RWPE1 (cell line): ENCODE data around the gene SCYGR7.

Source experiments
- CTCF ChIA-PET: fragments of 350-600 bp; sonication (Branson Sonifier 250); formaldehyde crosslinking; extraction: SDS; loops from one replicate; lab custom pipeline; 2021; lab: Yijun Ruan, JAX
- POLR2A ChIA-PET: fragments of 400-600 bp; formaldehyde crosslinking; extraction: SDS; loops from one replicate; lab custom pipeline; 2020; ENCODE audit warnings: antibody characterized with exemption; ENCODE audit not compliant: low non-redundant PET; lab: Yijun Ruan, JAX
- DNase-seq: peaks from one replicate; pipeline ENCODE4 v3.0.0; 2012; ENCODE audit warnings: low spot score
- H3K27ac ChIP-seq: fragments of 450-650 bp; 2 replicates; pipeline ENCODE4 v1.5.1; 2017
- TF ChIP-seq, protein P1 (sequence below): fragments of 450-650 bp; conservative IDR thresholded peaks from 2 replicates; pipeline ENCODE4 v1.5.1; 2017; ENCODE audit warnings: low read depth, mild to moderate bottlenecking

SCYGR7 gene

GRCh38 chr2:227766373-227766883 lies 38.3 kb downstream of the SCYGR7 start:
- TF ChIP-seq, protein P1, sequence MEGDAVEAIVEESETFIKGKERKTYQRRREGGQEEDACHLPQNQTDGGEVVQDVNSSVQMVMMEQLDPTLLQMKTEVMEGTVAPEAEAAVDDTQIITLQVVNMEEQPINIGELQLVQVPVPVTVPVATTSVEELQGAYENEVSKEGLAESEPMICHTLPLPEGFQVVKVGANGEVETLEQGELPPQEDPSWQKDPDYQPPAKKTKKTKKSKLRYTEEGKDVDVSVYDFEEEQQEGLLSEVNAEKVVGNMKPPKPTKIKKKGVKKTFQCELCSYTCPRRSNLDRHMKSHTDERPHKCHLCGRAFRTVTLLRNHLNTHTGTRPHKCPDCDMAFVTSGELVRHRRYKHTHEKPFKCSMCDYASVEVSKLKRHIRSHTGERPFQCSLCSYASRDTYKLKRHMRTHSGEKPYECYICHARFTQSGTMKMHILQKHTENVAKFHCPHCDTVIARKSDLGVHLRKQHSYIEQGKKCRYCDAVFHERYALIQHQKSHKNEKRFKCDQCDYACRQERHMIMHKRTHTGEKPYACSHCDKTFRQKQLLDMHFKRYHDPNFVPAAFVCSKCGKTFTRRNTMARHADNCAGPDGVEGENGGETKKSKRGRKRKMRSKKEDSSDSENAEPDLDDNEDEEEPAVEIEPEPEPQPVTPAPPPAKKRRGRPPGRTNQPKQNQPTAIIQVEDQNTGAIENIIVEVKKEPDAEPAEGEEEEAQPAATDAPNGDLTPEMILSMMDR = peak; percentile 82
- POLR2A ChIA-PET = no interaction called here
- no peak overlapping the region for H3K27ac ChIP-seq
- CTCF ChIA-PET = interaction anchor here (0.6 to 3.2 kb wide), 13 partner anchors 11 to 636 kb away, joined by 3 to 43 read pairs (median 4); no protein-coding TSS in a partner anchor
- DNase-seq = peak; percentile 72

GRCh38 chr2:227767830-227768229 lies 39.7 kb downstream of the SCYGR7 start:
- POLR2A ChIA-PET = no interaction called here
- TF ChIP-seq, protein P1 = no peak
- no peak for DNase-seq
- no peak overlapping the region for H3K27ac ChIP-seq
- CTCF ChIA-PET = no interaction called here

DNA sequence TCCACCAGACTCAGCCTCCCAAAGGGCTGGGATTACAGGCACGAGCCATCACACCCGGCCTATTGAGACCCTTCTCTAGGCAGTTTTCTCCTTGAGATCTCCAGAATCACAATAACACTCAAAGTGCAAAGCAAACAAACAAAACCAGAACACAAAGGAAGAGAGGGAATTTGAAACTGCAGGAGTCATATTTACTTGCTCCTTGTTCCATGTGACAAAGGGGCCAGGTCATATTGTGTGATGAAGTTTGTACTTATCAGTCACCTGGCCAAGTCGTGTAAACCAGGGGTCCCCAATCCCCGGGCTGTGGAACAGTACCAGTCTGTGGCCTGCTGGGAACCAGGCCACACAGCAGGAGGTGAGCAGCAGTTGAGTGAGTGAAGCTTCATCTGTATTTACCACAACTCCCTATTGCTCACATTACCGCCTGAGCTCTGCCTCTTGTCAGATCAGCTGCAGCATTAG lies 44.1 kb downstream of the SCYGR7 start:
- POLR2A ChIA-PET = no interaction called here
- TF ChIP-seq, protein P1 = no peak

GRCh38 chr2:227772932-227773331 lies 44.8 kb downstream of the SCYGR7 start:
- no peak for DNase-seq
- TF ChIP-seq, protein P1 = no peak
- ChIA-PET CTCF (no interaction called here), POLR2A (no interaction called here)
- H3K27ac ChIP-seq = no peak overlapping the region

More for the DNA sequence above, 44.1 kb downstream of the SCYGR7 start:
- no peak overlapping the region for H3K27ac ChIP-seq
- no peak for DNase-seq
- CTCF ChIA-PET = no interaction called here

DNA sequence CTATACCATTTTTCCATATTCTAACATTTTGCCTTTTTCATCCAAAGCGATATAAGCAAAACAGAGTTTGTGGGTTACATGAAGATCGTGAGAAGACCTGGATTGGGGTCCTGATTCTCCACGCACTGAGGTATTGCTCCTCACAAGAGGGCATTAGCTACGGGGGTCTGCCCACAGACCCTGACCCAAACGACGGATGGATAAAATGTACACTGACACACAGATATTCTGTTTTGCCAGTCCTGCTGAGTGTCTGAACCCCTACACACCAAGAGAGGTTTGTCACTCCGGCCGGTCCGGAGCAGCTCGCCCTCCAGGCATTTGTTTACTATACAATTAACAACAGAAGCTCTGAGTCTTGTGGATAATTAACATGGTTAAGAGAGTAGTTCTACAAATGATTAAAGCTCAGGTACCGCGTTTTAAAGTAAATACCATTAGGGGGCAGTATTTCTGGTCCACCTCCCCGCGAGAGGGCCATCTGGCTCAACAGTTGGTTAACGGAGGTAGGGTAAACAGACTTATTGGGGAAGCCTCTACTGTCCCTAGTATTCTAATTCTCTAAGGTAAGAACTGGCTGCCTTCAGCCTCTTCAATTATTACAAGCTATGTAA lies 46.0 kb downstream of the SCYGR7 start:
- POLR2A ChIA-PET = no interaction called here
- CTCF ChIA-PET = interaction anchor here (1.2 kb wide), 1 partner anchor 97 kb away, joined by 6 read pairs; the partner anchor contains the start of gene DAW1
- no peak overlapping the region for H3K27ac ChIP-seq
- TF ChIP-seq, protein P1 = no peak
- DNase-seq = no peak

- ChIA-PET CTCF (interaction anchor here (0.7 to 1.2 kb wide), 3 partner anchors 79 to 775 kb away, joined by 3 to 6 read pairs (median 3); partner anchors contain the start of gene DAW1), POLR2A (no interaction called here)
- no peak overlapping the region for H3K27ac ChIP-seq
- TF ChIP-seq, protein P1 = no peak
- DNase-seq = no peak
Observed at GRCh38 chr2:227774895-227775842, 47.0 kb downstream of the SCYGR7 start.
